Lower leg skin (tissue), 4 donors: ENCODE measurements around the gene DLG5. TPM values are rescaled to one million over a fixed set of nuclear protein-coding genes. Genes with fewer than 3 reads are reported as not detected.

Experiments used
- DNase-seq, 2 donors: peaks; one replicate each; pipeline ENCODE4 v3.0.0-alpha.2; 2019; ENCODE audit warnings: low spot score in 2 of 2
- H3K4me3 ChIP-seq: fragments of 200-600 bp; sonication (generic); 2 replicates; pipeline ENCODE4 v1.5.1; 2017; ENCODE audit warnings: mild to moderate bottlenecking, low read depth; ENCODE audit not compliant: poor library complexity, severe bottlenecking
- POLR2A ChIP-seq, 2 donors: fragments of 450-650 bp; IDR thresholded peaks; one replicate each; pipeline ENCODE4 v1.6.1; 2016 to 2017; ENCODE audit warnings: antibody characterized with exemption in 2 of 2, mild to moderate bottlenecking in 1 of 2, moderate library complexity in 1 of 2
- WGBS, 2 donors: methylation state at CpG; one replicate each; pipeline ENCODE4 v1.1.5; 2018; 5-methylcytosine and 5-hydroxymethylcytosine counted together
- intact Hi-C: fragments of 100-400 bp; cut with DNase I; formaldehyde crosslinking; loops from one replicate; pipeline ENCODE4 v1.15.0; 2023; ENCODE audit warnings: low total_unique reads
- total RNA-seq, 4 donors: library from RNA; depleted of rRNA; stranded (reverse); fragments of >200 nt; gene quantifications; one replicate each; pipeline ENCODE4 v1.1.0, GENCODE V29; 2016
- TF ChIP-seq, protein P1 (sequence below), 3 donors: fragments of 450-650 bp; IDR thresholded peaks; one replicate each; pipeline ENCODE4 v1.5.1; 2016; ENCODE audit warnings: antibody characterized with exemption in 3 of 3, mild to moderate bottlenecking in 3 of 3, moderate library complexity in 2 of 3

Gene DLG5
- total RNA-seq, 4 donors from 2014 or later: 91.9 to 165 (median 103) TPM

- no peak for DNase-seq
- H3K4me3 ChIP-seq: no peak overlapping the region
- WGBS, 2 donors: 66 to 71% methylated on average over 3 of the region's 3 CpGs
- TF ChIP-seq, protein P1, sequence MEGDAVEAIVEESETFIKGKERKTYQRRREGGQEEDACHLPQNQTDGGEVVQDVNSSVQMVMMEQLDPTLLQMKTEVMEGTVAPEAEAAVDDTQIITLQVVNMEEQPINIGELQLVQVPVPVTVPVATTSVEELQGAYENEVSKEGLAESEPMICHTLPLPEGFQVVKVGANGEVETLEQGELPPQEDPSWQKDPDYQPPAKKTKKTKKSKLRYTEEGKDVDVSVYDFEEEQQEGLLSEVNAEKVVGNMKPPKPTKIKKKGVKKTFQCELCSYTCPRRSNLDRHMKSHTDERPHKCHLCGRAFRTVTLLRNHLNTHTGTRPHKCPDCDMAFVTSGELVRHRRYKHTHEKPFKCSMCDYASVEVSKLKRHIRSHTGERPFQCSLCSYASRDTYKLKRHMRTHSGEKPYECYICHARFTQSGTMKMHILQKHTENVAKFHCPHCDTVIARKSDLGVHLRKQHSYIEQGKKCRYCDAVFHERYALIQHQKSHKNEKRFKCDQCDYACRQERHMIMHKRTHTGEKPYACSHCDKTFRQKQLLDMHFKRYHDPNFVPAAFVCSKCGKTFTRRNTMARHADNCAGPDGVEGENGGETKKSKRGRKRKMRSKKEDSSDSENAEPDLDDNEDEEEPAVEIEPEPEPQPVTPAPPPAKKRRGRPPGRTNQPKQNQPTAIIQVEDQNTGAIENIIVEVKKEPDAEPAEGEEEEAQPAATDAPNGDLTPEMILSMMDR (IDR thresholded peaks at IDR 0.05): no peak
- intact Hi-C loops: no loop called here
These were observed 10.4 kb upstream of the DLG5 start for GRCh38 chr10:77936697-77937567.

DNA sequence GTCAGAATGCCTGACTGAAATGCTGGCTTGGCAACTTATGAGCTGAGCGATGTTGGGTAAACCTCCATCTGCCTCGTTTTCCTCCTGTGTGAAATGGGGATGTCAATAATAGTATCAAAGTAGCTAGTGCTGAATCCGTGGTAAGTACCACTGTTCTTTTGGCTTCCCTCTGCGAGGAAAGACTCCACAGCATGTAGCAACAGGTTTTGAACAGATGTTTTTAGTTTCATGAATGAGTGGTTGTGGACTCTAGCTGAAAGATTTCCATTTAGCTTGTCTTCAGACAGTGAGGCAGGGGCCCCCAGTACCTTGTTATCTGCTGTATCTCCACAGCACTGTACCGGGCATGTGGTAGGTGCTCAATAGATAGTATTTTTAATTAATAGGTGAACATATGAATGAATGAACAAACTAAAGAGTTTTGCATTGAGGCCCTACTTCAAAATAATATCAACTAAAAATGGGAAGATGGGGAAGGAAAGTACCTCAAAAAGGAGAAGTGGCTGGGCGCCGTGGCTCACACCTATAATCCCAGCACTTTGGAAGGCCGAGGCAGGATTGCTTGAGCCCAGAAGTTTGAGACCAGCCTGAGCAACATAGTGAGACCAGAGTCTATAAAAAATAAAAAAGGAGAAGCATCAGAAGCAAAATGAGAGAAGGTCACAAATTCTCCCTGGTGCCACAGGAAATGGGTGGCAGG, 5.6 kb upstream of the DLG5 start:
- intact Hi-C loops: no loop called here
- no peak overlapping the region for H3K4me3 ChIP-seq
- no peak for DNase-seq
- WGBS, 2 donors: 54 to 62% methylated on average over 8 of the region's 8 CpGs
- no peak for TF ChIP-seq POLR2A (IDR thresholded peaks at IDR 0.05)

DNA sequence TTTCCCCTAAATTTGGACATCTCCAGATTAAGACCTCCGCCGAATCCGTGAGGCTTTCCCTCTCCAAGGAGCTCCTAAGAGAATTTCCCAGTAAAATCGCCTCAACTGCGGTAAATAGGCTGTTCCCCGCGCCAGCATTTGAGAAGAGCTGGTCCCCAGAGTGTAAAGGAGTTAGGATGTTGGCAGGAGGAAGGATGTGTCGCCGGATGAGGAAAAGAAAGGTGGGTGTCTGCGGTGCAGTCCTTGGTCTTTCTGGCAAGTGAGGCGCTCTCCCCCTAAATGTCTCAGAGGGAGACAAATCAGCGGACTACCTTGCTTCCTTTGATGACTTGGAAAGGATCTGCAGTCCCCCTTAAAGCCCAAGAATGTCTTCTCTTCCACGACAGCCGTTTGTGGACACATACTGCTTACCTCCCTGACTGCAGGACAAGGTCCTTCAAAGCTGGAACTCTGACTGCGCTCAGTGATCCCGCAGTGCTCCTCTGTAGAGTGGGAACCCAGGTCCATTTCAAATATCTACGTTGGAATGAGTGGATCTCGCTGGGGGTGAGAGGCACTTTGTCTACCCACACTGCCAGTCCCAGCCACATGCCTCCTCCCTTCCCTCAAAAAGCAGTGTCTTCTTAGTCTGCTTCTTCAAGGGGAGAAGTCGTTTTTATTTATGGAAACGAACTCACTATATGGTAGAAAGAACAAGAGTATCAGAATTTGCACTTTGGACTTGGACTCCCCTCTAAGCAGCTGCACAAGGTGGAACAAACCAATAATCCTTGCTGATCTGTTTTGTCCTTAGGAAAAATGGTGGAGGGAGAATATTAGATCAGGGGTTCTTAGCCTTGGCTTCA, 1.1 kb upstream of the DLG5 start:
- DNase-seq: no peak
- intact Hi-C loops: loop anchor here (10.0 kb wide), 1 partner anchor 1423 kb away; no protein-coding TSS in a partner anchor
- 34 to 40% methylated on average over 20 of the region's 20 CpGs for WGBS, 2 donors
- no peak overlapping the region for H3K4me3 ChIP-seq
- TF ChIP-seq, protein P1 (IDR thresholded peaks at IDR 0.05): no peak
- TF ChIP-seq POLR2A (IDR thresholded peaks at IDR 0.05): no peak

- intact Hi-C loops: loop anchor here (10.0 kb wide), 1 partner anchor 1421 kb away; no protein-coding TSS in a partner anchor
- peak overlapping the region; percentile 79 for H3K4me3 ChIP-seq
- no peak for TF ChIP-seq POLR2A (IDR thresholded peaks at IDR 0.05)
- TF ChIP-seq, protein P1 (IDR thresholded peaks at IDR 0.05): no peak
- 0% methylated on average over 11 to 28 of the region's 73 CpGs for WGBS, 2 donors
- peak in 1 of 2 donors; percentile 89 for DNase-seq
These were observed 575 bp downstream of the DLG5 start for GRCh38 chr10:77925795-77926565.

DNA sequence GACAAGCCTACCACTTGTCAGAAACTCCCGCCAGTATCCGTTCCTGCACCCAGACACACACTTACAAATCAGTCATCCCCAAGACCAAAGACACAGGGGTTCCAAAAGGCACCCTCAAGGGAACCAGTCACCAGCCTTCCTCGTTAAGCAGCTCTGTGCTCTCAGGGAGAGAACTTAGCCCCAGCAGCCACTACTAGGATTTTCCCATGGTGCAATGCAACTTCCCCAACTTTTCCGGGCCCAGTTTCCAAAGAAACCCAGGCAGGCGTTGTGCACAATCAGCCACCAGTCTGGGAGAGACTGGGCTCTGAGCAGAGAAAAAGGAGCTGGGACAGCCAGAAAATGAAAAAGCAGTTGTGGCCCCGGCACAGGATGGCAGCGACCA, 1.2 kb downstream of the DLG5 start:
- TF ChIP-seq, protein P1 (IDR thresholded peaks at IDR 0.05): no peak
- no peak for TF ChIP-seq POLR2A (IDR thresholded peaks at IDR 0.05)
- no peak for DNase-seq
- 6 to 14% methylated on average over 6 to 7 of the region's 7 CpGs for WGBS, 2 donors
- intact Hi-C loops: loop anchor here (10.0 kb wide), 1 partner anchor 1421 kb away; no protein-coding TSS in a partner anchor
- H3K4me3 ChIP-seq: peak overlapping the region; percentile 79
